Sigmoid colon (tissue), 4 donors: ENCODE results near the gene TIMM13.

Experiments
- POLR2A ChIP-seq, 2 donors: fragments of 450-650 bp; IDR thresholded peaks; one replicate each; pipeline ENCODE4 v1.6.1; 2016; ENCODE audit warnings: antibody characterized with exemption in 2 of 2, mild to moderate bottlenecking in 2 of 2, moderate library complexity in 2 of 2
- POLR2AphosphoS5 ChIP-seq, 4 donors: sonication (generic); formaldehyde crosslinking; IDR thresholded peaks; one replicate each; pipeline ENCODE4 v1.6.1; 2017; ENCODE audit warnings: antibody characterized with exemption in 4 of 4
- TF ChIP-seq, protein P1 (sequence below), 4 experiments: fragments of 450-650 bp in 3 of 4; fragments of 200-600 bp in 1 of 4; IDR thresholded peaks; one replicate each; pipeline ENCODE4 v1.5.1; 2016 to 2019; ENCODE audit warnings: antibody characterized with exemption in 4 of 4, mild to moderate bottlenecking in 3 of 4, moderate library complexity in 2 of 4

- TF ChIP-seq, protein P1, sequence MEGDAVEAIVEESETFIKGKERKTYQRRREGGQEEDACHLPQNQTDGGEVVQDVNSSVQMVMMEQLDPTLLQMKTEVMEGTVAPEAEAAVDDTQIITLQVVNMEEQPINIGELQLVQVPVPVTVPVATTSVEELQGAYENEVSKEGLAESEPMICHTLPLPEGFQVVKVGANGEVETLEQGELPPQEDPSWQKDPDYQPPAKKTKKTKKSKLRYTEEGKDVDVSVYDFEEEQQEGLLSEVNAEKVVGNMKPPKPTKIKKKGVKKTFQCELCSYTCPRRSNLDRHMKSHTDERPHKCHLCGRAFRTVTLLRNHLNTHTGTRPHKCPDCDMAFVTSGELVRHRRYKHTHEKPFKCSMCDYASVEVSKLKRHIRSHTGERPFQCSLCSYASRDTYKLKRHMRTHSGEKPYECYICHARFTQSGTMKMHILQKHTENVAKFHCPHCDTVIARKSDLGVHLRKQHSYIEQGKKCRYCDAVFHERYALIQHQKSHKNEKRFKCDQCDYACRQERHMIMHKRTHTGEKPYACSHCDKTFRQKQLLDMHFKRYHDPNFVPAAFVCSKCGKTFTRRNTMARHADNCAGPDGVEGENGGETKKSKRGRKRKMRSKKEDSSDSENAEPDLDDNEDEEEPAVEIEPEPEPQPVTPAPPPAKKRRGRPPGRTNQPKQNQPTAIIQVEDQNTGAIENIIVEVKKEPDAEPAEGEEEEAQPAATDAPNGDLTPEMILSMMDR (IDR thresholded peaks at IDR 0.05) = no peak
- TF ChIP-seq POLR2A (IDR thresholded peaks at IDR 0.05) (no peak), POLR2AphosphoS5 (IDR thresholded peaks at IDR 0.05) (no peak)
Observed at GRCh38 chr19:2387367-2388288, 39.8 kb downstream of the TIMM13 start.
